ENCODE measurements around the gene CDH4. TPM values are rescaled to one million over a fixed set of nuclear protein-coding genes. Genes with fewer than 3 reads are reported as not detected.
"Not testable (repeated sequence)": the region's sequence is repeated elsewhere in the genome, so short reads cannot be mapped to it uniquely, and the experiment has no call there.

The CDH4 gene
- total and polyA plus RNA-seq, 2 of the 8 experiments (the other 6 are each of a cell fraction or from before 2014, with no cell fraction given), result 4.3 to 7.9 TPM

GRCh38 chr20:61854538-61854937, 602.5 kb downstream of the CDH4 start:
- H3K18ac ChIP-seq (ENCODE audit: extremely low read depth, low read length); H3K9ac ChIP-seq (replicated peaks in 1 of 4; ENCODE audit: extremely low read depth in 1 of 4, low read depth in 3 of 4, low read length in 3 of 4); H2BK12ac ChIP-seq (ENCODE audit: low read depth, low read length); H3K9me3 ChIP-seq (ENCODE audit: insufficient read depth in 2 of 2, low read depth in 1 of 2, low read length in 1 of 2); H3K56ac ChIP-seq (replicated peaks; ENCODE audit: insufficient read length, low read depth, low read length); H3K23ac ChIP-seq (ENCODE audit: insufficient read length); CTCF ChIA-PET (ENCODE audit: partially characterized antibody); H3K79me2 ChIP-seq (ENCODE audit: control insufficient read depth in 1 of 2, insufficient read depth in 2 of 2, low read length in 2 of 2); H2BK120ac ChIP-seq (replicated peaks; ENCODE audit: low read depth, low read length); H3K27me3 ChIP-seq (replicated peaks in 1 of 4; ENCODE audit: control insufficient read depth in 3 of 4, extremely low read depth in 1 of 4, insufficient read depth in 3 of 4, low read length in 3 of 4); H3K79me1 ChIP-seq (ENCODE audit: low read depth, low read length); POLR2A ChIA-PET (ENCODE audit: partially characterized antibody); H2BK20ac ChIP-seq (ENCODE audit: low read length); H3K4me2 ChIP-seq (ENCODE audit: insufficient read depth in 1 of 2, low read depth in 2 of 2, low read length in 2 of 2); H2BK15ac ChIP-seq (ENCODE audit: low read length); H3K27ac ChIP-seq (ENCODE audit: low read depth, low read length); H3K36me3 ChIP-seq (ENCODE audit: control insufficient read depth in 2 of 4, insufficient read depth in 4 of 4, low read length in 3 of 4); H3K4me1 ChIP-seq (replicated peaks in 1 of 4; ENCODE audit: control insufficient read depth in 3 of 4, insufficient read depth in 4 of 4, low read length in 3 of 4); H4K91ac ChIP-seq (replicated peaks; ENCODE audit: insufficient read length, low read length); H2BK5ac ChIP-seq (ENCODE audit: low read depth, low read length); H2AFZ ChIP-seq (ENCODE audit: low read length); H3K23me2 ChIP-seq (ENCODE audit: low read depth, low read length); H4K8ac ChIP-seq (ENCODE audit: extremely low read depth, insufficient read depth, low read length); H3K14ac ChIP-seq (ENCODE audit: insufficient read length); H3K4me3 ChIP-seq (ENCODE audit: extremely low read depth in 1 of 4, insufficient read depth in 2 of 4, low read depth in 3 of 4, low read length in 4 of 4); H4K20me1 ChIP-seq (replicated peaks in 1 of 2; ENCODE audit: control insufficient read depth in 1 of 2, insufficient read depth in 2 of 2, low read length in 2 of 2); FAIRE-seq; H4K5ac ChIP-seq (ENCODE audit: insufficient read length, low read depth, low read length); DNase-seq (ENCODE audit: low read depth in 1 of 2, low spot score in 2 of 2); H2AK5ac ChIP-seq (ENCODE audit: low read depth, low read length); H3K4ac ChIP-seq (replicated peaks; ENCODE audit: insufficient read length, low read depth, low read length): not testable (repeated sequence)
- WGBS, 2 experiments (ENCODE audit: extremely low coverage in 1 of 2, insufficient coverage in 1 of 2, insufficient read length in 1 of 2, insufficient replicate concordance in 2 of 2, low coverage in 1 of 2, low lambda C conversion rate in 2 of 2, missing lambda C conversion rate in 1 of 2), result 83% methylated on average over 4 of the region's 4 CpGs; no CpG with 5 or more reads in 1 of the 2 experiments

All from H1 (cell line).